HepG2 (cell line): Measurements from ENCODE around the gene MCEE. TPM values are rescaled to one million over a fixed set of nuclear protein-coding genes. Genes with fewer than 3 reads are reported as not detected.

Experiments used
- ATAC-seq: fragments of 200-7000 bp; cut with Tn5 transposase; 3 replicates; pipeline ENCODE4 v1.9.1; 2020; ENCODE audit warnings: mild to moderate bottlenecking, moderate library complexity
- BruUV-seq: library from RNA; stranded (reverse); fragments of 400-500 nt; replicated peaks from 2 replicates; lab custom pipeline; 2021; lab: Mats Ljungman, UMichigan
- CTCF ChIA-PET: fragments of 300-600 bp; formaldehyde crosslinking; extraction: SDS; loops from one replicate; lab custom pipeline; 2021; ENCODE audit warnings: low total read pairs, inconsistent platforms, low intra/inter-chr PET ratio; lab: Yijun Ruan, JAX
- POLR2A ChIA-PET: fragments of 350-600 bp; sonication (Branson Sonifier 250); formaldehyde crosslinking; loops from one replicate; lab custom pipeline; 2020; ENCODE audit warnings: antibody characterized with exemption, inconsistent platforms; lab: Yijun Ruan, JAX
- DNase-seq: peaks from one replicate; pipeline ENCODE4 v3.0.0-alpha.2; 2015; ENCODE audit warnings: low spot score
- FAIRE-seq: peaks from 3 replicates; lab custom pipeline; 2011; peaks lifted over from hg19 to GRCh38; lab: Jason Lieb, UNC
- H2AFZ ChIP-seq: one replicate; pipeline ENCODE4 v1.6.1; 2011; ENCODE audit warnings: low read length, inconsistent platforms
- H3K27ac ChIP-seq: fragments of 300-600 bp; 3 replicates; pipeline ENCODE4 v1.8.0; 2011; ENCODE audit warnings: mixed run types, mild to moderate bottlenecking, mixed read lengths, low read length, inconsistent platforms; ENCODE audit not compliant: insufficient read depth; ENCODE audit errors: extremely low read length
- H3K27me3 ChIP-seq, 2 experiments: fragments of 200-600 bp in 1 of 2; 2 replicates in 1 of 2; 3 replicates in 1 of 2; pipeline versions ENCODE4 v1.6.0 to v1.8.0; 2011; ENCODE audit warnings: low read length in 2 of 2, mild to moderate bottlenecking in 2 of 2, moderate library complexity in 2 of 2, inconsistent platforms in 1 of 2; ENCODE audit not compliant: insufficient read depth in 2 of 2, control insufficient read depth in 1 of 2
- H3K36me3 ChIP-seq, 2 experiments: fragments of 200-600 bp in 1 of 2; replicated peaks in 1 of 2; 2 replicates in 1 of 2; 3 replicates in 1 of 2; pipeline versions ENCODE4 v1.5.1 to v1.8.0; 2011; ENCODE audit warnings: low read length in 2 of 2, inconsistent platforms in 1 of 2; ENCODE audit not compliant: insufficient read depth in 2 of 2, control insufficient read depth in 1 of 2
- H3K4me1 ChIP-seq: 2 replicates; pipeline ENCODE4 v1.5.1; 2012; ENCODE audit warnings: low read length, inconsistent platforms; ENCODE audit not compliant: insufficient read depth
- H3K4me2 ChIP-seq: 2 replicates; pipeline ENCODE4 v1.6.0; 2011; ENCODE audit warnings: low read depth, low read length, inconsistent platforms
- H3K4me3 ChIP-seq, 3 experiments: fragments of 200-600 bp in 1 of 3; sonication (generic), shearing (Covaris generic) in 1 of 3; replicated peaks in 1 of 3; 2 replicates each; pipeline ENCODE4 v1.5.1; 2011 to 2016; ENCODE audit warnings: low read length in 3 of 3, inconsistent platforms in 2 of 3, low read depth in 2 of 3, mild to moderate bottlenecking in 2 of 3, control low read depth in 1 of 3, mixed read lengths in 1 of 3; ENCODE audit not compliant: insufficient read depth in 1 of 3
- H3K79me2 ChIP-seq: one replicate; pipeline ENCODE4 v1.6.1; 2011; ENCODE audit warnings: low read length, inconsistent platforms; ENCODE audit not compliant: insufficient read depth
- H3K9ac ChIP-seq: 2 replicates; pipeline ENCODE4 v1.6.0; 2011; ENCODE audit warnings: mild to moderate bottlenecking, low read depth, low read length, inconsistent platforms; ENCODE audit not compliant: insufficient read depth
- H3K9me3 ChIP-seq: 2 replicates; pipeline ENCODE4 v1.5.1; 2012; ENCODE audit warnings: mild to moderate bottlenecking, low read length
- H4K20me1 ChIP-seq: 2 replicates; pipeline ENCODE4 v1.6.0; 2011; ENCODE audit warnings: inconsistent platforms, mild to moderate bottlenecking, low read length, moderate library complexity; ENCODE audit not compliant: insufficient read depth
- CENPBD1 ChIP-seq: sonication (generic); formaldehyde crosslinking; IDR thresholded peaks from 2 replicates; pipeline ENCODE4 v1.8.0; 2022; ENCODE audit warnings: missing genetic modification reagents, low read depth, mild to moderate bottlenecking, borderline replicate concordance
- ETV5 ChIP-seq: IDR thresholded peaks from 2 replicates; pipeline ENCODE4 v1.6.1; 2018; ENCODE audit warnings: missing biosample characterization, missing genetic modification reagents, inconsistent platforms, borderline replicate concordance
- MLLT10 ChIP-seq: sonication (generic); formaldehyde crosslinking; IDR thresholded peaks from 2 replicates; pipeline ENCODE4 v1.4.0; 2020; ENCODE audit warnings: missing genetic modification reagents
- NFAT5 ChIP-seq: sonication (generic); formaldehyde crosslinking; IDR thresholded peaks from 2 replicates; pipeline ENCODE4 v1.4.0; 2020; ENCODE audit warnings: missing genetic modification reagents
- NFYC ChIP-seq: IDR thresholded peaks from 2 replicates; pipeline ENCODE4 v1.6.1; 2016; ENCODE audit warnings: missing genetic modification reagents, missing compliant biosample characterization
- SMAD3 ChIP-seq: sonication (generic); formaldehyde crosslinking; IDR thresholded peaks from 2 replicates; pipeline ENCODE4 v1.4.0; 2020; ENCODE audit warnings: missing genetic modification reagents
- TBL1XR1 ChIP-seq: fragments of 150-350 bp; IDR thresholded peaks from 2 replicates; pipeline ENCODE4 v1.6.1; 2014; ENCODE audit warnings: borderline replicate concordance, low read length; ENCODE audit not compliant: partially characterized antibody
- TOPORS ChIP-seq: sonication (generic); formaldehyde crosslinking; IDR thresholded peaks from 2 replicates; pipeline ENCODE4 v1.8.0; 2023; ENCODE audit warnings: mild to moderate bottlenecking, missing genetic modification reagents
- ZHX2 ChIP-seq, 2 experiments: sonication (generic) in 1 of 2; formaldehyde crosslinking in 1 of 2; IDR thresholded peaks; 2 replicates each; pipeline versions ENCODE4 v1.6.1 to v1.9.0; 2014 to 2022; ENCODE audit warnings: antibody characterized with exemption in 1 of 2, borderline replicate concordance in 1 of 2, inconsistent platforms in 1 of 2, low read depth in 1 of 2, missing genetic modification reagents in 1 of 2
- ZNF180 ChIP-seq: sonication (generic); formaldehyde crosslinking; IDR thresholded peaks from 2 replicates; pipeline ENCODE4 v1.4.0; 2020; ENCODE audit warnings: low read depth, missing genetic modification reagents, borderline replicate concordance
- ZNF326 ChIP-seq: sonication (generic); formaldehyde crosslinking; IDR thresholded peaks from 2 replicates; pipeline ENCODE4 v1.4.0; 2020; ENCODE audit warnings: missing genetic modification reagents, borderline replicate concordance
- ZNF34 ChIP-seq: sonication (generic); formaldehyde crosslinking; IDR thresholded peaks from 2 replicates; pipeline ENCODE4 v1.4.0; 2020; ENCODE audit warnings: mild to moderate bottlenecking, missing genetic modification reagents, borderline replicate concordance
- WGBS: methylation state at CpG from one replicate; pipeline ENCODE4 v1.1.6; 2017; ENCODE audit warnings: low lambda C conversion rate; 5-methylcytosine and 5-hydroxymethylcytosine counted together
- in situ Hi-C: cut with HindIII; loops from 2 replicates; pipeline ENCODE4 v1.10.0; 2017; ENCODE audit warnings: low pct_unique_long_range_greater_than_20kb; ENCODE audit not compliant: extremely low pct_ligation_motif_present
- intact Hi-C: fragments of 100-400 bp; cut with micrococcal nuclease; formaldehyde crosslinking; loops from one replicate; pipeline ENCODE4 v1.10.0; 2022; ENCODE audit not compliant: unreplicated experiment
- polyA plus RNA-seq, 8 experiments: library from polyadenylated mRNA; depleted of rRNA in 3 of 8; stranded (reverse) in 7 of 8; unstranded in 1 of 8; fragments of >200 nt; fragmentation: Illumina TruSeq in 4 of 8; extraction: Trizol in 4 of 8; gene quantifications; 2 replicates each; pipeline versions ENCODE4 v1.2.1 to v1.2.3, GENCODE V29; 2011 to 2016; ENCODE audit warnings: low read depth in 4 of 8, missing spikeins in 1 of 8, mixed read lengths in 1 of 8; ENCODE audit not compliant: insufficient read depth in 1 of 8
- total RNA-seq, 5 experiments: library from RNA; depleted of rRNA; stranded (reverse); fragments of >200 nt; fragmentation: Illumina TruSeq; extraction: Trizol; gene quantifications; 2 replicates each; pipeline ENCODE4 v1.2.3, GENCODE V29; 2016; ENCODE audit warnings: low read depth in 1 of 5

The MCEE gene
- total and polyA plus RNA-seq, 2 of the 13 experiments (the other 11 are each of a cell fraction or from before 2014, with no cell fraction given) = 32.0 to 66.9 TPM

- Histone ChIP-seq H3K9ac (peak overlapping the region; percentile 99), H3K27ac (peak overlapping the region; percentile 96), H3K27me3 (no peaks in the 10 kb centered on the region; a peak in 1 of 5 replicates), H3K4me3 (peak overlapping the region; percentile 82 to 94 (median 86)), H4K20me1 (peaks cover 17% of the 10 kb centered on the region), H3K9me3 (no peaks in the 10 kb centered on the region), H3K4me1 (peaks cover 64% of the 10 kb centered on the region), H2AFZ (no peak overlapping the region), H3K4me2 (peak overlapping the region; percentile 96), H3K79me2 (peaks cover 86% of the 10 kb centered on the region), H3K36me3 (peaks cover 6 to 19% of the 10 kb centered on the region in 2 experiments)
- DNase-seq (no peak), FAIRE-seq (no peak), ATAC-seq (peak; percentile 58)
- CTCF ChIA-PET = no interaction called here
- POLR2A ChIA-PET = interaction anchor here (0.5 to 4.1 kb wide), 14 partner anchors 9 to 202 kb away, joined by 3 to 36 read pairs (median 6); partner anchors contain the start of genes NAGK and ZNF638
- no TSS peak for BruUV-seq
- 0% methylated on average over 7 of the region's 17 CpGs for WGBS
- intact Hi-C loops = loop anchor here (1.0 kb wide), 2 partner anchors 9 to 30 kb away; no protein-coding TSS in a partner anchor
- in situ Hi-C loops = no loop called here
- TF ChIP-seq NFYC (CRISPR knock-in tag) (no peak), SMAD3 (CRISPR knock-in tag) (no peak), ZNF180 (CRISPR knock-in tag) (no peak), CENPBD1 (no peak), ZNF34 (CRISPR knock-in tag) (no peak; the same call in none of the 2 replicates), MLLT10 (CRISPR knock-in tag) (peak; percentile 80; the same call in 1 of the 2 replicates), TBL1XR1 (no peak), ETV5 (no peak), ZNF326 (no peak), ZHX2 (IDR thresholded peaks at IDR 0.05; ENCODE audit: low read depth) (no peak; the same call in 1 of the 2 replicates), ZHX2 (CRISPR knock-in tag; IDR thresholded peaks at IDR 0.05; ENCODE audit: borderline replicate concordance) (no peak), TOPORS (CRISPR knock-in tag) (no peak), NFAT5 (CRISPR knock-in tag) (no peak)
Measured at GRCh38 chr2:71129902-71130151, 202 bp downstream of the MCEE start.
